HUDEP-2 (cell line): ENCODE data around the gene LTK.

Experiments used
- DNase-seq, 76 experiments: peaks; one replicate each; lab custom pipeline; 2025; ENCODE audit not compliant: unreplicated experiment in 76 of 76; lab: John Stamatoyannopoulos, UW

The LTK gene

GRCh38 chr15:41501191-41501917 lies 12.3 kb downstream of the LTK start:
- no peak for DNase-seq

- DNase-seq = no peak
These were observed 14.3 kb downstream of the LTK start for GRCh38 chr15:41499109-41499851.

- DNase-seq = no peak
These were observed 15.0 kb downstream of the LTK start for GRCh38 chr15:41498657-41499056.

GRCh38 chr15:41495736-41496599 lies 17.7 kb downstream of the LTK start:
- peak in 1 of 76 experiments; percentile 12 for DNase-seq

GRCh38 chr15:41494922-41495735 lies 18.5 kb downstream of the LTK start:
- DNase-seq = no peak

- DNase-seq = no peak
These were observed 19.3 kb downstream of the LTK start for GRCh38 chr15:41494190-41494921.

- DNase-seq = no peak
These were observed 19.8 kb downstream of the LTK start for GRCh38 chr15:41493902-41494189.

GRCh38 chr15:41493205-41493901 lies 20.3 kb downstream of the LTK start, which contains the start of gene ITPKA:
TSS of gene ITPKA (plus strand) at chr15:41493874. CDS start at chr15:41493928, 54 bp downstream.
- peak in 38 of 76 experiments; percentile 5 to 62 (median 34) for DNase-seq

GRCh38 chr15:41492597-41493204 lies 20.9 kb downstream of the LTK start:
- no peak for DNase-seq

GRCh38 chr15:41491889-41492288 lies 21.7 kb downstream of the LTK start:
- no peak for DNase-seq

- DNase-seq = no peak
These were observed 23.3 kb downstream of the LTK start for GRCh38 chr15:41490355-41490754.

GRCh38 chr15:41489641-41490040 lies 24.0 kb downstream of the LTK start:
- no peak for DNase-seq

- no peak for DNase-seq
These were observed 25.8 kb downstream of the LTK start for GRCh38 chr15:41487802-41488201.

GRCh38 chr15:41487381-41487780 lies 26.2 kb downstream of the LTK start:
- DNase-seq = no peak

GRCh38 chr15:41486286-41486685 lies 27.3 kb downstream of the LTK start:
- DNase-seq = no peak

- no peak for DNase-seq
These were observed 28.5 kb downstream of the LTK start for GRCh38 chr15:41484937-41485625.

- DNase-seq = no peak
These were observed 30.1 kb downstream of the LTK start for GRCh38 chr15:41483519-41483918.

- no peak for DNase-seq
These were observed 30.5 kb downstream of the LTK start for GRCh38 chr15:41483115-41483514.
